GM21723 (cell line): ENCODE results near the gene PPP1R10.

Experiments
- ATAC-seq: cut with Tn5 transposase; IDR thresholded peaks from one replicate; pipeline ENCODE4 v1.9.1; 2021; ENCODE audit warnings: mild to moderate bottlenecking, moderate library complexity; ENCODE audit not compliant: unreplicated experiment

PPP1R10 gene

GRCh38 chr6:30625511-30625910 is 8.5 kb upstream of the PPP1R10 start:
- no peak for ATAC-seq

- ATAC-seq = no peak
Measured at GRCh38 chr6:30619561-30619960, 2.5 kb upstream of the PPP1R10 start.

GRCh38 chr6:30618270-30618797 is 1.3 kb upstream of the PPP1R10 start:
- ATAC-seq = no peak

- ATAC-seq = peak; percentile 76
Measured at GRCh38 chr6:30617565-30618269, 674 bp upstream of the PPP1R10 start, which contains the start of gene MRPS18B. Gene MRPS18B, plus strand, starts transcription at chr6:30617840. Its CDS starts 26 bp downstream, at chr6:30617866.

- ATAC-seq = no peak
Measured at GRCh38 chr6:30615958-30616810, 859 bp downstream of the PPP1R10 start.

GRCh38 chr6:30615219-30615957 is 1.7 kb downstream of the PPP1R10 start:
- no peak for ATAC-seq

- ATAC-seq = peak; percentile 45
Measured at GRCh38 chr6:30614843-30615218, 2.2 kb downstream of the PPP1R10 start.

- ATAC-seq = no peak
Measured at GRCh38 chr6:30614044-30614842, 2.8 kb downstream of the PPP1R10 start.

GRCh38 chr6:30613251-30614043 is 3.6 kb downstream of the PPP1R10 start:
- no peak for ATAC-seq

GRCh38 chr6:30612687-30613248 is 4.3 kb downstream of the PPP1R10 start:
- ATAC-seq = no peak

GRCh38 chr6:30612213-30612612 is 4.8 kb downstream of the PPP1R10 start:
- no peak for ATAC-seq

- no peak for ATAC-seq
Measured at GRCh38 chr6:30611856-30612194, 5.2 kb downstream of the PPP1R10 start.

- ATAC-seq = no peak
Measured at GRCh38 chr6:30611150-30611855, 5.7 kb downstream of the PPP1R10 start.

GRCh38 chr6:30610065-30610464 is 7.0 kb downstream of the PPP1R10 start:
- ATAC-seq = no peak

GRCh38 chr6:30603961-30604360 is 13.1 kb downstream of the PPP1R10 start:
- ATAC-seq = no peak

- no peak for ATAC-seq
Measured at GRCh38 chr6:30601815-30602641, 15.0 kb downstream of the PPP1R10 start.

GRCh38 chr6:30601436-30601814 is 15.6 kb downstream of the PPP1R10 start:
- ATAC-seq = no peak

- no peak for ATAC-seq
Measured at GRCh38 chr6:30600451-30600961, 16.5 kb downstream of the PPP1R10 start.
